HCT116 (cell line): Measurements from ENCODE around the gene PCDH9. TPM values are rescaled to one million over a fixed set of nuclear protein-coding genes. Genes with fewer than 3 reads are reported as not detected.

Experiments
- ATAC-seq: fragments of 200-7000 bp; cut with Tn5 transposase; 2 replicates; pipeline ENCODE4 v1.9.1; 2020; ENCODE audit warnings: mild to moderate bottlenecking, moderate library complexity
- BruUV-seq: library from RNA; stranded (reverse); fragments of 400-500 nt; replicated peaks from 2 replicates; lab custom pipeline; 2021; lab: Mats Ljungman, UMichigan
- CTCF ChIA-PET: fragments of 300-600 bp; sonication (Branson Sonifier 250); formaldehyde crosslinking; loops from one replicate; lab custom pipeline; 2021; ENCODE audit warnings: antibody characterized with exemption; lab: Charles Lee
- POLR2A ChIA-PET: fragments of 300-600, 350-600 bp; sonication (Branson Sonifier 250); formaldehyde crosslinking; loops from one replicate; lab custom pipeline; 2021; ENCODE audit warnings: antibody characterized with exemption; lab: Charles Lee
- RAD21 ChIA-PET, 2 experiments: fragments of 300-600 bp; sonication (Branson Sonifier 250); formaldehyde crosslinking; loops; one replicate each; lab custom pipeline; 2023; ENCODE audit warnings: low total read pairs in 2 of 2; ENCODE audit not compliant: uncharacterized antibody in 2 of 2, unreplicated experiment in 2 of 2, low non-redundant PET in 1 of 2; lab: Charles Lee
- DNase-seq: peaks from one replicate; pipeline ENCODE4 v3.0.0-alpha.2; 2010; ENCODE audit warnings: low read depth, low spot score
- H2AFZ ChIP-seq: fragments of 200-600 bp; shearing (Covaris generic), sonication (generic); 2 replicates; pipeline ENCODE4 v1.6.1; 2017; ENCODE audit warnings: low read depth, mixed run types, mixed read lengths, antibody characterized with exemption, low read length; ENCODE audit not compliant: poor library complexity, severe bottlenecking
- H3K27ac ChIP-seq: 2 replicates; pipeline ENCODE4 v1.5.1; 2012; ENCODE audit warnings: low read depth, low read length
- H3K27me3 ChIP-seq: fragments of 200-600 bp; sonication (generic); 2 replicates; pipeline ENCODE4 v1.6.1; 2016; ENCODE audit warnings: mixed run types, low read length, mixed read lengths; ENCODE audit not compliant: insufficient read depth
- H3K36me3 ChIP-seq, 2 experiments: fragments of 200-500 bp in 1 of 2; fragments of 200-600 bp in 1 of 2; sonication (Bioruptor generic) in 1 of 2; sonication (generic) in 1 of 2; 2 replicates each; pipeline versions ENCODE4 v1.5.1 to v1.6.1; 2014 to 2016; ENCODE audit warnings: low read length in 2 of 2, inconsistent platforms in 1 of 2, mixed read lengths in 1 of 2, mixed run types in 1 of 2; ENCODE audit not compliant: insufficient read depth in 2 of 2, control insufficient read depth in 1 of 2
- H3K4me1 ChIP-seq, 2 experiments: fragments of 200-600 bp in 1 of 2; sonication (generic) in 1 of 2; 2 replicates each; pipeline versions ENCODE4 v1.5.1 to v1.6.1; 2012 to 2017; ENCODE audit warnings: low read length in 2 of 2, inconsistent platforms in 1 of 2, mild to moderate bottlenecking in 1 of 2, mixed read lengths in 1 of 2, mixed run types in 1 of 2, moderate library complexity in 1 of 2; ENCODE audit not compliant: insufficient read depth in 2 of 2, control insufficient read depth in 1 of 2
- H3K4me2 ChIP-seq: fragments of 200-600 bp; sonication (generic); 2 replicates; pipeline ENCODE4 v1.6.1; 2017; ENCODE audit warnings: mixed run types, low read length, mixed read lengths
- H3K4me3 ChIP-seq, 2 experiments: fragments of 200-600 bp in 1 of 2; sonication (generic) in 1 of 2; replicated peaks in 1 of 2; 2 replicates each; pipeline ENCODE4 v1.5.1; 2011 to 2016; ENCODE audit warnings: low read length in 2 of 2, control low read depth in 1 of 2, low read depth in 1 of 2, mild to moderate bottlenecking in 1 of 2, mixed read lengths in 1 of 2, mixed run types in 1 of 2
- H3K79me2 ChIP-seq: fragments of 200-600 bp; sonication (generic); 2 replicates; pipeline ENCODE4 v1.6.1; 2017; ENCODE audit warnings: mild to moderate bottlenecking, mixed run types, low read length, moderate library complexity, mixed read lengths; ENCODE audit not compliant: insufficient read depth
- H3K9ac ChIP-seq: fragments of 200-600 bp; sonication (generic); 2 replicates; pipeline ENCODE4 v1.6.1; 2016; ENCODE audit warnings: low read length, mixed read lengths
- H3K9me2 ChIP-seq: fragments of 200-600 bp; sonication (generic), shearing (Covaris generic); 2 replicates; pipeline ENCODE4 v1.6.1; 2017; ENCODE audit warnings: mixed run types, mild to moderate bottlenecking, moderate library complexity; ENCODE audit not compliant: insufficient read depth
- H3K9me3 ChIP-seq, 2 experiments: fragments of 200-500 bp in 1 of 2; fragments of 200-600 bp in 1 of 2; sonication (Bioruptor generic) in 1 of 2; sonication (generic) in 1 of 2; 2 replicates each; pipeline ENCODE4 v1.6.1; 2014 to 2017; ENCODE audit warnings: low read length in 2 of 2, mixed read lengths in 2 of 2, inconsistent platforms in 1 of 2, low read depth in 1 of 2, mild to moderate bottlenecking in 1 of 2, mixed run types in 1 of 2, moderate library complexity in 1 of 2; ENCODE audit not compliant: control insufficient read depth in 1 of 2, insufficient read depth in 1 of 2
- H4K20me1 ChIP-seq: fragments of 200-600 bp; sonication (generic), shearing (Covaris generic); 2 replicates; pipeline ENCODE4 v1.6.1; 2017; ENCODE audit warnings: mixed run types, mild to moderate bottlenecking, moderate library complexity; ENCODE audit not compliant: insufficient read depth
- CBX3 ChIP-seq: IDR thresholded peaks from 2 replicates; pipeline ENCODE4 v1.6.1; 2012; ENCODE audit warnings: low read depth
- EGR1 ChIP-seq: IDR thresholded peaks from 2 replicates; pipeline ENCODE4 v1.6.1; 2012; ENCODE audit warnings: low read depth
- EZH2 ChIP-seq: fragments of 200-600 bp; sonication (generic); IDR thresholded peaks from 2 replicates; pipeline ENCODE4 v1.6.1; 2017; ENCODE audit warnings: antibody characterized with exemption, mixed run types
- EZH2phosphoT487 ChIP-seq: fragments of 200-600 bp; IDR thresholded peaks from 2 replicates; pipeline ENCODE4 v1.6.1; 2018; ENCODE audit warnings: antibody characterized with exemption, borderline replicate concordance
- FOSL1 ChIP-seq: IDR thresholded peaks from 2 replicates; pipeline ENCODE4 v1.6.1; 2012; ENCODE audit warnings: low read depth
- JUND ChIP-seq: IDR thresholded peaks from 2 replicates; pipeline ENCODE4 v1.6.1; 2012
- POLR2AphosphoS5 ChIP-seq: IDR thresholded peaks from 2 replicates; pipeline ENCODE4 v1.6.1; 2011; ENCODE audit warnings: mild to moderate bottlenecking, low read depth, low read length, moderate library complexity
- TCF7L2 ChIP-seq: IDR thresholded peaks from 2 replicates; pipeline ENCODE4 v1.7.0; 2011; ENCODE audit warnings: borderline replicate concordance, inconsistent platforms; ENCODE audit not compliant: insufficient read depth, insufficient read length; ENCODE audit errors: extremely low read depth
- ZNF274 ChIP-seq: fragments of 200-500 bp; sonication (Bioruptor generic); IDR thresholded peaks from 2 replicates; pipeline ENCODE4 v1.6.1; 2014; ENCODE audit warnings: mild to moderate bottlenecking, low read depth, low read length, inconsistent platforms
- intact Hi-C: fragments of 100-400 bp; cut with micrococcal nuclease; formaldehyde crosslinking; loops from 2 replicates; pipeline ENCODE4 v1.10.0; 2022
- total RNA-seq: library from RNA; stranded (reverse); gene quantifications from one replicate; pipeline ENCODE4 v1.2.1, GENCODE V29; 2021; ENCODE audit not compliant: unreplicated experiment
- TF ChIP-seq, protein P1 (sequence below): IDR thresholded peaks from 2 replicates; pipeline ENCODE4 v1.6.1; 2012
- TF ChIP-seq, protein P2 (sequence below), 3 experiments: fragments of 200-600 bp in 1 of 3; sonication (generic) in 1 of 3; IDR thresholded peaks in 2 of 3; conservative IDR thresholded peaks in 1 of 3; 2 replicates each; pipeline ENCODE4 v1.5.1; 2012 to 2017; ENCODE audit warnings: low read depth in 2 of 3, low read length in 2 of 3, antibody characterized with exemption in 1 of 3, borderline replicate concordance in 1 of 3, control low read depth in 1 of 3, mild to moderate bottlenecking in 1 of 3, mixed read lengths in 1 of 3, mixed run types in 1 of 3, moderate library complexity in 1 of 3; ENCODE audit not compliant: insufficient read depth in 1 of 3
- TF ChIP-seq, protein P3 (sequence below): IDR thresholded peaks from 2 replicates; pipeline ENCODE4 v1.6.1; 2012
- TF ChIP-seq, protein P4 (sequence below): IDR thresholded peaks from 2 replicates; pipeline ENCODE4 v1.6.1; 2012; ENCODE audit warnings: low read depth

PCDH9 gene
- total RNA-seq, 1 experiment from 2014 or later: 0.02 TPM

DNA sequence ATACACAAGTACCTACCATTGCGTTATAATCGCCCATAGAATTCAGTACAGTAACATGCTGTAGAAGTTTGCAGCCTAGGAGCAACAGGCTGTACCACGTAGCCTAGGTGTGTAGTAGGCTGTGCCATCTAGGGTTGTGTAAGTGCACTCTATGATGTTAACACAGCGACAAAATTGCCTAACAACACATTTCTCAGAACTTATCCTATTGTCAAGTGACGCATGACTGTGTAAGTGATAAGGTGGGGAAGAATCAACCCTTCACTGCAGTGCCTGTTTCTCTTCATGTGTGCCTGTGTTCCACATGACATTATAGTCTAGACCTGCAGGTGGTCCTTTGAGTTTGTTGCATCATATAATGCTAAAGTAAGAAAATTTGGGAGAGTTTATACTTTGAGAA, 94.0 kb downstream of the PCDH9 start:
- Histone ChIP-seq H3K4me1 (no peaks in the 10 kb centered on the region), H3K4me2 (no peak overlapping the region), H3K4me3 (no peak overlapping the region), H4K20me1 (no peaks in the 10 kb centered on the region), H3K36me3 (no peaks in the 10 kb centered on the region), H3K9me2 (no peaks in the 10 kb centered on the region), H3K27me3 (no peaks in the 10 kb centered on the region), H3K9ac (no peak overlapping the region), H3K27ac (no peak overlapping the region), H2AFZ (no peak overlapping the region), H3K9me3 (no peaks in the 10 kb centered on the region), H3K79me2 (no peaks in the 10 kb centered on the region)
- DNase-seq (no peak), ATAC-seq (no peak)
- no peak for TF ChIP-seq CBX3
- no peak for TF ChIP-seq EGR1
- TF ChIP-seq FOSL1: no peak
- TF ChIP-seq, protein P1, sequence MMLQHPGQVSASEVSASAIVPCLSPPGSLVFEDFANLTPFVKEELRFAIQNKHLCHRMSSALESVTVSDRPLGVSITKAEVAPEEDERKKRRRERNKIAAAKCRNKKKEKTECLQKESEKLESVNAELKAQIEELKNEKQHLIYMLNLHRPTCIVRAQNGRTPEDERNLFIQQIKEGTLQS: no peak
- TF ChIP-seq EZH2phosphoT487: no peak
- TF ChIP-seq, protein P2, sequence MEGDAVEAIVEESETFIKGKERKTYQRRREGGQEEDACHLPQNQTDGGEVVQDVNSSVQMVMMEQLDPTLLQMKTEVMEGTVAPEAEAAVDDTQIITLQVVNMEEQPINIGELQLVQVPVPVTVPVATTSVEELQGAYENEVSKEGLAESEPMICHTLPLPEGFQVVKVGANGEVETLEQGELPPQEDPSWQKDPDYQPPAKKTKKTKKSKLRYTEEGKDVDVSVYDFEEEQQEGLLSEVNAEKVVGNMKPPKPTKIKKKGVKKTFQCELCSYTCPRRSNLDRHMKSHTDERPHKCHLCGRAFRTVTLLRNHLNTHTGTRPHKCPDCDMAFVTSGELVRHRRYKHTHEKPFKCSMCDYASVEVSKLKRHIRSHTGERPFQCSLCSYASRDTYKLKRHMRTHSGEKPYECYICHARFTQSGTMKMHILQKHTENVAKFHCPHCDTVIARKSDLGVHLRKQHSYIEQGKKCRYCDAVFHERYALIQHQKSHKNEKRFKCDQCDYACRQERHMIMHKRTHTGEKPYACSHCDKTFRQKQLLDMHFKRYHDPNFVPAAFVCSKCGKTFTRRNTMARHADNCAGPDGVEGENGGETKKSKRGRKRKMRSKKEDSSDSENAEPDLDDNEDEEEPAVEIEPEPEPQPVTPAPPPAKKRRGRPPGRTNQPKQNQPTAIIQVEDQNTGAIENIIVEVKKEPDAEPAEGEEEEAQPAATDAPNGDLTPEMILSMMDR (IDR thresholded peaks at IDR 0.05 in 2 of 3, conservative IDR thresholded peaks at IDR 0.05 in 1 of 3; ENCODE audit: borderline replicate concordance in 1 of 3, insufficient read depth in 1 of 3, low read depth in 2 of 3, low read length in 2 of 3): no peak
- TF ChIP-seq JUND: no peak
- no peak for TF ChIP-seq POLR2AphosphoS5
- no peak for TF ChIP-seq TCF7L2
- no peak for TF ChIP-seq ZNF274
- TF ChIP-seq, protein P3, sequence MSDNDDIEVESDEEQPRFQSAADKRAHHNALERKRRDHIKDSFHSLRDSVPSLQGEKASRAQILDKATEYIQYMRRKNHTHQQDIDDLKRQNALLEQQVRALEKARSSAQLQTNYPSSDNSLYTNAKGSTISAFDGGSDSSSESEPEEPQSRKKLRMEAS: no peak
- TF ChIP-seq, protein P4, sequence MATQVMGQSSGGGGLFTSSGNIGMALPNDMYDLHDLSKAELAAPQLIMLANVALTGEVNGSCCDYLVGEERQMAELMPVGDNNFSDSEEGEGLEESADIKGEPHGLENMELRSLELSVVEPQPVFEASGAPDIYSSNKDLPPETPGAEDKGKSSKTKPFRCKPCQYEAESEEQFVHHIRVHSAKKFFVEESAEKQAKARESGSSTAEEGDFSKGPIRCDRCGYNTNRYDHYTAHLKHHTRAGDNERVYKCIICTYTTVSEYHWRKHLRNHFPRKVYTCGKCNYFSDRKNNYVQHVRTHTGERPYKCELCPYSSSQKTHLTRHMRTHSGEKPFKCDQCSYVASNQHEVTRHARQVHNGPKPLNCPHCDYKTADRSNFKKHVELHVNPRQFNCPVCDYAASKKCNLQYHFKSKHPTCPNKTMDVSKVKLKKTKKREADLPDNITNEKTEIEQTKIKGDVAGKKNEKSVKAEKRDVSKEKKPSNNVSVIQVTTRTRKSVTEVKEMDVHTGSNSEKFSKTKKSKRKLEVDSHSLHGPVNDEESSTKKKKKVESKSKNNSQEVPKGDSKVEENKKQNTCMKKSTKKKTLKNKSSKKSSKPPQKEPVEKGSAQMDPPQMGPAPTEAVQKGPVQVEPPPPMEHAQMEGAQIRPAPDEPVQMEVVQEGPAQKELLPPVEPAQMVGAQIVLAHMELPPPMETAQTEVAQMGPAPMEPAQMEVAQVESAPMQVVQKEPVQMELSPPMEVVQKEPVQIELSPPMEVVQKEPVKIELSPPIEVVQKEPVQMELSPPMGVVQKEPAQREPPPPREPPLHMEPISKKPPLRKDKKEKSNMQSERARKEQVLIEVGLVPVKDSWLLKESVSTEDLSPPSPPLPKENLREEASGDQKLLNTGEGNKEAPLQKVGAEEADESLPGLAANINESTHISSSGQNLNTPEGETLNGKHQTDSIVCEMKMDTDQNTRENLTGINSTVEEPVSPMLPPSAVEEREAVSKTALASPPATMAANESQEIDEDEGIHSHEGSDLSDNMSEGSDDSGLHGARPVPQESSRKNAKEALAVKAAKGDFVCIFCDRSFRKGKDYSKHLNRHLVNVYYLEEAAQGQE: no peak
- TF ChIP-seq EZH2: no peak
- no TSS peak for BruUV-seq
- ChIA-PET RAD21 (no interaction called here), POLR2A (no interaction called here), CTCF (no interaction called here)
- intact Hi-C loops: no loop called here
